H1 (cell line): ENCODE results near the gene SURF2. TPM values are rescaled to one million over a fixed set of nuclear protein-coding genes. Genes with fewer than 3 reads are reported as not detected.

Experiments
- CTCF ChIA-PET: fragments of 300-600 bp; sonication (Branson Sonifier 250); formaldehyde crosslinking; loops from one replicate; lab custom pipeline; 2021; ENCODE audit not compliant: partially characterized antibody; lab: Charles Lee
- POLR2A ChIA-PET: fragments of 300-600 bp; sonication (Branson Sonifier 250); formaldehyde crosslinking; loops from one replicate; lab custom pipeline; 2021; ENCODE audit warnings: inconsistent platforms; ENCODE audit not compliant: partially characterized antibody; lab: Charles Lee
- DNase-seq, 2 experiments: peaks; one replicate each; pipeline versions ENCODE4 v3.0.0 to v3.0.0-alpha.2; 2010 to 2022; ENCODE audit warnings: low spot score in 2 of 2, low read depth in 1 of 2, mixed read lengths in 1 of 2
- FAIRE-seq: peaks from 2 replicates; lab custom pipeline; 2011; peaks lifted over from hg19 to GRCh38; lab: Jason Lieb, UNC
- H2AFZ ChIP-seq: 2 replicates; pipeline ENCODE4 v1.8.1; 2012; ENCODE audit warnings: low read length, inconsistent platforms
- H2AK5ac ChIP-seq: 2 replicates; pipeline ENCODE4 v1.6.1; 2013; ENCODE audit warnings: low read depth, low read length
- H2BK120ac ChIP-seq: replicated peaks from 2 replicates; pipeline ENCODE3; 2013; ENCODE audit warnings: low read depth, low read length, inconsistent platforms
- H2BK12ac ChIP-seq: 2 replicates; pipeline ENCODE4 v1.6.1; 2013; ENCODE audit warnings: low read depth, low read length
- H2BK15ac ChIP-seq: 2 replicates; pipeline ENCODE4 v1.6.1; 2013; ENCODE audit warnings: low read length
- H2BK20ac ChIP-seq: 2 replicates; pipeline ENCODE4 v1.6.1; 2013; ENCODE audit warnings: low read length
- H2BK5ac ChIP-seq: 2 replicates; pipeline ENCODE4 v1.6.1; 2013; ENCODE audit warnings: low read depth, low read length
- H3K14ac ChIP-seq: 2 replicates; pipeline ENCODE4 v1.6.1; 2013; ENCODE audit warnings: inconsistent platforms; ENCODE audit not compliant: insufficient read length
- H3K18ac ChIP-seq: 2 replicates; pipeline ENCODE4 v1.6.1; 2013; ENCODE audit warnings: low read length; ENCODE audit errors: extremely low read depth
- H3K23ac ChIP-seq: 2 replicates; pipeline ENCODE4 v1.6.1; 2013; ENCODE audit warnings: inconsistent platforms; ENCODE audit not compliant: insufficient read length
- H3K23me2 ChIP-seq: 2 replicates; pipeline ENCODE4 v1.6.1; 2013; ENCODE audit warnings: low read depth, low read length
- H3K27ac ChIP-seq: 2 replicates; pipeline ENCODE4 v1.6.1; 2011; ENCODE audit warnings: low read depth, low read length, inconsistent platforms
- H3K27me3 ChIP-seq, 4 experiments: replicated peaks in 1 of 4; 1 replicate in 1 of 4; 2 replicates in 3 of 4; pipeline versions ENCODE4 v1.6.1 to v1.8.1; 2011 to 2013; ENCODE audit warnings: low read length in 3 of 4, mild to moderate bottlenecking in 3 of 4, inconsistent platforms in 2 of 4, mixed read lengths in 2 of 4, moderate library complexity in 1 of 4; ENCODE audit not compliant: control insufficient read depth in 3 of 4, insufficient read depth in 3 of 4; ENCODE audit errors: extremely low read depth in 1 of 4
- H3K36me3 ChIP-seq, 4 experiments: 2 replicates each; pipeline versions ENCODE4 v1.6.1 to v1.8.1; 2011 to 2013; ENCODE audit warnings: mild to moderate bottlenecking in 4 of 4, low read length in 3 of 4, moderate library complexity in 2 of 4, control low read depth in 1 of 4, inconsistent platforms in 1 of 4; ENCODE audit not compliant: insufficient read depth in 4 of 4, control insufficient read depth in 2 of 4
- H3K4ac ChIP-seq: replicated peaks from 2 replicates; pipeline ENCODE3; 2013; ENCODE audit warnings: low read length, low read depth, mixed read lengths, inconsistent platforms; ENCODE audit not compliant: insufficient read length
- H3K4me1 ChIP-seq, 4 experiments: replicated peaks in 1 of 4; 1 replicate in 1 of 4; 2 replicates in 3 of 4; pipeline versions ENCODE4 v1.6.1 to v1.8.1; 2011 to 2013; ENCODE audit warnings: low read length in 3 of 4, inconsistent platforms in 2 of 4, mixed read lengths in 1 of 4; ENCODE audit not compliant: insufficient read depth in 4 of 4, control insufficient read depth in 3 of 4
- H3K4me2 ChIP-seq, 2 experiments: 2 replicates each; pipeline versions ENCODE4 v1.6.1 to v1.8.1; 2011 to 2013; ENCODE audit warnings: low read depth in 2 of 2, low read length in 2 of 2, control low read depth in 1 of 2, inconsistent platforms in 1 of 2, mild to moderate bottlenecking in 1 of 2; ENCODE audit not compliant: insufficient read depth in 1 of 2
- H3K4me3 ChIP-seq, 4 experiments: fragments of 200-600, 300-600 bp in 1 of 4; sonication (generic), shearing (Covaris generic), sonication (Bioruptor Twin) in 1 of 4; 2 replicates each; pipeline versions ENCODE4 v1.5.1 to v1.8.1; 2011 to 2016; ENCODE audit warnings: low read length in 4 of 4, low read depth in 3 of 4, control low read depth in 2 of 4, inconsistent platforms in 2 of 4, mild to moderate bottlenecking in 2 of 4, mixed read lengths in 1 of 4, moderate library complexity in 1 of 4; ENCODE audit not compliant: insufficient read depth in 2 of 4; ENCODE audit errors: extremely low read depth in 1 of 4
- H3K56ac ChIP-seq: replicated peaks from 2 replicates; pipeline ENCODE3; 2013; ENCODE audit warnings: low read depth, mild to moderate bottlenecking, mixed read lengths, low read length, inconsistent platforms; ENCODE audit not compliant: insufficient read length
- H3K79me1 ChIP-seq: 2 replicates; pipeline ENCODE4 v1.6.1; 2013; ENCODE audit warnings: low read depth, low read length, control low read depth
- H3K79me2 ChIP-seq, 2 experiments: 2 replicates each; pipeline versions ENCODE4 v1.6.1 to v1.8.1; 2012 to 2013; ENCODE audit warnings: low read length in 2 of 2, mild to moderate bottlenecking in 2 of 2, inconsistent platforms in 1 of 2; ENCODE audit not compliant: insufficient read depth in 2 of 2, control insufficient read depth in 1 of 2
- H3K9ac ChIP-seq, 4 experiments: replicated peaks in 1 of 4; 1 replicate in 1 of 4; 2 replicates in 3 of 4; pipeline versions ENCODE4 v1.6.1 to v1.8.1; 2011 to 2013; ENCODE audit warnings: low read depth in 3 of 4, low read length in 3 of 4, control low read depth in 2 of 4, mild to moderate bottlenecking in 2 of 4, moderate library complexity in 2 of 4, inconsistent platforms in 1 of 4; ENCODE audit errors: extremely low read depth in 1 of 4
- H3K9me3 ChIP-seq, 2 experiments: 2 replicates each; pipeline versions ENCODE4 v1.6.1 to v1.8.1; 2012 to 2013; ENCODE audit warnings: mild to moderate bottlenecking in 2 of 2, moderate library complexity in 2 of 2, control low read depth in 1 of 2, inconsistent platforms in 1 of 2, low read depth in 1 of 2, low read length in 1 of 2, mixed read lengths in 1 of 2; ENCODE audit not compliant: insufficient read depth in 2 of 2
- H4K20me1 ChIP-seq, 2 experiments: replicated peaks in 1 of 2; 2 replicates each; pipeline versions ENCODE3 to v1.8.1; 2011 to 2013; ENCODE audit warnings: inconsistent platforms in 2 of 2, low read length in 2 of 2, mild to moderate bottlenecking in 1 of 2; ENCODE audit not compliant: insufficient read depth in 2 of 2, control insufficient read depth in 1 of 2
- H4K5ac ChIP-seq: 2 replicates; pipeline ENCODE4 v1.6.1; 2013; ENCODE audit warnings: low read length, low read depth, mixed read lengths, inconsistent platforms; ENCODE audit not compliant: insufficient read length
- H4K8ac ChIP-seq: 2 replicates; pipeline ENCODE4 v1.8.0; 2013; ENCODE audit warnings: mild to moderate bottlenecking, moderate library complexity, low read length, inconsistent platforms; ENCODE audit not compliant: insufficient read depth; ENCODE audit errors: extremely low read depth
- H4K91ac ChIP-seq: replicated peaks from 2 replicates; pipeline ENCODE3; 2013; ENCODE audit warnings: low read length, mixed read lengths, inconsistent platforms; ENCODE audit not compliant: insufficient read length
- POLR2AphosphoS5 ChIP-seq: IDR thresholded peaks from 2 replicates; pipeline ENCODE4 v1.6.1; 2011; ENCODE audit warnings: low read depth, low read length
- WGBS, 2 experiments: shearing (Covaris generic) in 1 of 2; methylation state at CpG; one replicate each; pipeline versions ENCODE4 v1.1.6 to v1.1.7; 2013 to 2015; ENCODE audit warnings: low lambda C conversion rate in 2 of 2, mixed read lengths in 2 of 2, inconsistent platforms in 1 of 2, low coverage in 1 of 2, missing lambda C conversion rate in 1 of 2; ENCODE audit not compliant: insufficient replicate concordance in 2 of 2, insufficient coverage in 1 of 2, insufficient read length in 1 of 2; ENCODE audit errors: extremely low coverage in 1 of 2, missing lambda C conversion rate in 1 of 2; 5-methylcytosine and 5-hydroxymethylcytosine counted together
- polyA plus RNA-seq, 7 experiments: library from polyadenylated mRNA; depleted of rRNA in 3 of 7; stranded (reverse) in 5 of 7; unstranded in 2 of 7; fragments of >200 nt in 5 of 7; fragments of 200-250 nt in 2 of 7; gene quantifications; 1 replicate in 5 of 7; 2 replicates in 1 of 7; 4 replicates in 1 of 7; pipeline versions ENCODE4 v1.2.1 to v1.2.3, GENCODE V29; 2011 to 2013; ENCODE audit warnings: missing spikeins in 2 of 7, mixed read lengths in 2 of 7
- total RNA-seq: library from RNA; stranded (reverse); fragmentation: NEBNext Ultra II Directional; extraction: Animal tissue kit (Norgen Biotek cat#: 25700); gene quantifications from 2 replicates; pipeline ENCODE4 v1.2.1, GENCODE V29; 2021
- TF ChIP-seq, protein P1 (sequence below), 3 experiments: IDR thresholded peaks; 1 replicate in 2 of 3; 2 replicates in 1 of 3; pipeline versions ENCODE4 v1.5.1 to v1.6.1; 2011; ENCODE audit warnings: low read length in 3 of 3, mild to moderate bottlenecking in 3 of 3, inconsistent platforms in 2 of 3, low read depth in 1 of 3, moderate library complexity in 1 of 3; ENCODE audit not compliant: insufficient read depth in 1 of 3; ENCODE audit errors: control extremely low read depth in 1 of 3

The SURF2 gene
- total and polyA plus RNA-seq, 2 of the 8 experiments (the other 6 are each of a cell fraction or from before 2014, with no cell fraction given) = 36.6 to 37.7 TPM

GRCh38 chr9:133362359-133363044 is 6.2 kb downstream of the SURF2 start:
- no peak overlapping the region for H3K9ac ChIP-seq
- no peak overlapping the region for H2BK5ac ChIP-seq
- no peak for DNase-seq
- no peak overlapping the region for H3K18ac ChIP-seq
- H3K4me1 ChIP-seq = peaks cover 0 to 2% (median under 1%) of the 10 kb centered on the region in 4 experiments; a peak in 2 of 7 replicates
- peaks cover 11% of the 10 kb centered on the region for H3K79me1 ChIP-seq
- H2AK5ac ChIP-seq = no peak overlapping the region
- H3K23ac ChIP-seq = no peak overlapping the region
- no peak overlapping the region for H3K4me2 ChIP-seq
- H3K4ac ChIP-seq = no peak overlapping the region
- TF ChIP-seq POLR2AphosphoS5 = peak; percentile 23; the same call in 1 of the 2 replicates
- TF ChIP-seq, protein P1, sequence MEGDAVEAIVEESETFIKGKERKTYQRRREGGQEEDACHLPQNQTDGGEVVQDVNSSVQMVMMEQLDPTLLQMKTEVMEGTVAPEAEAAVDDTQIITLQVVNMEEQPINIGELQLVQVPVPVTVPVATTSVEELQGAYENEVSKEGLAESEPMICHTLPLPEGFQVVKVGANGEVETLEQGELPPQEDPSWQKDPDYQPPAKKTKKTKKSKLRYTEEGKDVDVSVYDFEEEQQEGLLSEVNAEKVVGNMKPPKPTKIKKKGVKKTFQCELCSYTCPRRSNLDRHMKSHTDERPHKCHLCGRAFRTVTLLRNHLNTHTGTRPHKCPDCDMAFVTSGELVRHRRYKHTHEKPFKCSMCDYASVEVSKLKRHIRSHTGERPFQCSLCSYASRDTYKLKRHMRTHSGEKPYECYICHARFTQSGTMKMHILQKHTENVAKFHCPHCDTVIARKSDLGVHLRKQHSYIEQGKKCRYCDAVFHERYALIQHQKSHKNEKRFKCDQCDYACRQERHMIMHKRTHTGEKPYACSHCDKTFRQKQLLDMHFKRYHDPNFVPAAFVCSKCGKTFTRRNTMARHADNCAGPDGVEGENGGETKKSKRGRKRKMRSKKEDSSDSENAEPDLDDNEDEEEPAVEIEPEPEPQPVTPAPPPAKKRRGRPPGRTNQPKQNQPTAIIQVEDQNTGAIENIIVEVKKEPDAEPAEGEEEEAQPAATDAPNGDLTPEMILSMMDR (IDR thresholded peaks at IDR 0.05; ENCODE audit: control extremely low read depth in 1 of 3, insufficient read depth in 1 of 3, low read depth in 1 of 3, low read length in 3 of 3) = no peak
- FAIRE-seq = no peak
- no peak overlapping the region for H4K91ac ChIP-seq
- peaks cover 23 to 31% of the 10 kb centered on the region in 2 experiments for H4K20me1 ChIP-seq
- no peak overlapping the region for H3K27ac ChIP-seq
- no peak overlapping the region for H2BK20ac ChIP-seq
- H2BK15ac ChIP-seq = no peak overlapping the region
- no peak overlapping the region for H2AFZ ChIP-seq
- no peaks in the 10 kb centered on the region for H3K23me2 ChIP-seq
- no peak overlapping the region for H2BK120ac ChIP-seq
- H3K9me3 ChIP-seq = no peaks in the 10 kb centered on the region
- ChIA-PET CTCF (interaction anchor here (0.6 to 3.1 kb wide), 10 partner anchors 11 to 124 kb away, joined by 3 to 23 read pairs (median 3); no protein-coding TSS in a partner anchor), POLR2A (interaction anchor here (0.9 to 19.9 kb wide), 10 partner anchors 9 to 112 kb away, joined by 3 to 461 read pairs (median 6); partner anchors contain the start of genes MED22, RPL7A, SURF1 and SURF2)
- WGBS, 2 experiments = 91% methylated on average over 15 of the region's 15 CpGs; no CpG with 5 or more reads in 1 of the 2 experiments
- peaks cover 15 to 60% (median 48%) of the 10 kb centered on the region in 4 experiments for H3K36me3 ChIP-seq
- H3K79me2 ChIP-seq = peaks cover 0 to 18% of the 10 kb centered on the region in 2 experiments; a peak in 1 of 4 replicates
- H4K5ac ChIP-seq = no peak overlapping the region
- no peak overlapping the region for H3K14ac ChIP-seq
- H3K27me3 ChIP-seq = no peaks in the 10 kb centered on the region
- H3K56ac ChIP-seq = no peak overlapping the region
- H2BK12ac ChIP-seq = no peak overlapping the region
- H3K4me3 ChIP-seq = no peak overlapping the region
- H4K8ac ChIP-seq = no peak overlapping the region
